Erythroblast (primary cell): ENCODE measurements around the gene SPSB3.

Experiments used
- GATA1 ChIP-seq: IDR thresholded peaks from 2 replicates; pipeline ENCODE4 v1.6.1; 2011; ENCODE audit warnings: low read depth, mild to moderate bottlenecking, control low read depth, low read length, moderate library complexity
- POLR2A ChIP-seq: IDR thresholded peaks from 2 replicates; pipeline ENCODE4 v1.6.1; 2011; ENCODE audit warnings: mild to moderate bottlenecking, low read length

- peak; percentile 70 for TF ChIP-seq POLR2A
- TF ChIP-seq GATA1, result no peak
Measured at GRCh38 chr16:1782408-1783264, at the start of gene SPSB3, which contains the start of gene NUBP2.
